HCT116 (cell line): Measurements from ENCODE around the gene MROH8. TPM values are rescaled to one million over a fixed set of nuclear protein-coding genes. Genes with fewer than 3 reads are reported as not detected.

ENCODE experiments used
- ATAC-seq: fragments of 200-7000 bp; cut with Tn5 transposase; 2 replicates; pipeline ENCODE4 v1.9.1; 2020; ENCODE audit warnings: mild to moderate bottlenecking, moderate library complexity
- BruUV-seq: library from RNA; stranded (reverse); fragments of 400-500 nt; replicated peaks from 2 replicates; lab custom pipeline; 2021; lab: Mats Ljungman, UMichigan
- CTCF ChIA-PET: fragments of 300-600 bp; sonication (Branson Sonifier 250); formaldehyde crosslinking; loops from one replicate; lab custom pipeline; 2021; ENCODE audit warnings: antibody characterized with exemption; lab: Charles Lee
- POLR2A ChIA-PET: fragments of 300-600, 350-600 bp; sonication (Branson Sonifier 250); formaldehyde crosslinking; loops from one replicate; lab custom pipeline; 2021; ENCODE audit warnings: antibody characterized with exemption; lab: Charles Lee
- RAD21 ChIA-PET, 2 experiments: fragments of 300-600 bp; sonication (Branson Sonifier 250); formaldehyde crosslinking; loops; one replicate each; lab custom pipeline; 2023; ENCODE audit warnings: low total read pairs in 2 of 2; ENCODE audit not compliant: uncharacterized antibody in 2 of 2, unreplicated experiment in 2 of 2, low non-redundant PET in 1 of 2; lab: Charles Lee
- DNase-seq: peaks from one replicate; pipeline ENCODE4 v3.0.0-alpha.2; 2010; ENCODE audit warnings: low read depth, low spot score
- H2AFZ ChIP-seq: fragments of 200-600 bp; shearing (Covaris generic), sonication (generic); 2 replicates; pipeline ENCODE4 v1.6.1; 2017; ENCODE audit warnings: low read depth, mixed run types, mixed read lengths, antibody characterized with exemption, low read length; ENCODE audit not compliant: poor library complexity, severe bottlenecking
- H3K27ac ChIP-seq: 2 replicates; pipeline ENCODE4 v1.5.1; 2012; ENCODE audit warnings: low read depth, low read length
- H3K27me3 ChIP-seq: fragments of 200-600 bp; sonication (generic); 2 replicates; pipeline ENCODE4 v1.6.1; 2016; ENCODE audit warnings: mixed run types, low read length, mixed read lengths; ENCODE audit not compliant: insufficient read depth
- H3K36me3 ChIP-seq, 2 experiments: fragments of 200-500 bp in 1 of 2; fragments of 200-600 bp in 1 of 2; sonication (Bioruptor generic) in 1 of 2; sonication (generic) in 1 of 2; 2 replicates each; pipeline versions ENCODE4 v1.5.1 to v1.6.1; 2014 to 2016; ENCODE audit warnings: low read length in 2 of 2, inconsistent platforms in 1 of 2, mixed read lengths in 1 of 2, mixed run types in 1 of 2; ENCODE audit not compliant: insufficient read depth in 2 of 2, control insufficient read depth in 1 of 2
- H3K4me1 ChIP-seq, 2 experiments: fragments of 200-600 bp in 1 of 2; sonication (generic) in 1 of 2; 2 replicates each; pipeline versions ENCODE4 v1.5.1 to v1.6.1; 2012 to 2017; ENCODE audit warnings: low read length in 2 of 2, inconsistent platforms in 1 of 2, mild to moderate bottlenecking in 1 of 2, mixed read lengths in 1 of 2, mixed run types in 1 of 2, moderate library complexity in 1 of 2; ENCODE audit not compliant: insufficient read depth in 2 of 2, control insufficient read depth in 1 of 2
- H3K4me2 ChIP-seq: fragments of 200-600 bp; sonication (generic); 2 replicates; pipeline ENCODE4 v1.6.1; 2017; ENCODE audit warnings: mixed run types, low read length, mixed read lengths
- H3K4me3 ChIP-seq, 2 experiments: fragments of 200-600 bp in 1 of 2; sonication (generic) in 1 of 2; replicated peaks in 1 of 2; 2 replicates each; pipeline ENCODE4 v1.5.1; 2011 to 2016; ENCODE audit warnings: low read length in 2 of 2, control low read depth in 1 of 2, low read depth in 1 of 2, mild to moderate bottlenecking in 1 of 2, mixed read lengths in 1 of 2, mixed run types in 1 of 2
- H3K79me2 ChIP-seq: fragments of 200-600 bp; sonication (generic); 2 replicates; pipeline ENCODE4 v1.6.1; 2017; ENCODE audit warnings: mild to moderate bottlenecking, mixed run types, low read length, moderate library complexity, mixed read lengths; ENCODE audit not compliant: insufficient read depth
- H3K9ac ChIP-seq: fragments of 200-600 bp; sonication (generic); 2 replicates; pipeline ENCODE4 v1.6.1; 2016; ENCODE audit warnings: low read length, mixed read lengths
- H3K9me2 ChIP-seq: fragments of 200-600 bp; sonication (generic), shearing (Covaris generic); 2 replicates; pipeline ENCODE4 v1.6.1; 2017; ENCODE audit warnings: mixed run types, mild to moderate bottlenecking, moderate library complexity; ENCODE audit not compliant: insufficient read depth
- H3K9me3 ChIP-seq, 2 experiments: fragments of 200-500 bp in 1 of 2; fragments of 200-600 bp in 1 of 2; sonication (Bioruptor generic) in 1 of 2; sonication (generic) in 1 of 2; 2 replicates each; pipeline ENCODE4 v1.6.1; 2014 to 2017; ENCODE audit warnings: low read length in 2 of 2, mixed read lengths in 2 of 2, inconsistent platforms in 1 of 2, low read depth in 1 of 2, mild to moderate bottlenecking in 1 of 2, mixed run types in 1 of 2, moderate library complexity in 1 of 2; ENCODE audit not compliant: control insufficient read depth in 1 of 2, insufficient read depth in 1 of 2
- H4K20me1 ChIP-seq: fragments of 200-600 bp; sonication (generic), shearing (Covaris generic); 2 replicates; pipeline ENCODE4 v1.6.1; 2017; ENCODE audit warnings: mixed run types, mild to moderate bottlenecking, moderate library complexity; ENCODE audit not compliant: insufficient read depth
- CEBPB ChIP-seq: IDR thresholded peaks from 2 replicates; pipeline ENCODE4 v1.6.1; 2012; ENCODE audit warnings: low read depth
- EGR1 ChIP-seq: IDR thresholded peaks from 2 replicates; pipeline ENCODE4 v1.6.1; 2012; ENCODE audit warnings: low read depth
- ELF1 ChIP-seq: IDR thresholded peaks from 2 replicates; pipeline ENCODE4 v1.6.1; 2012; ENCODE audit warnings: low read depth, borderline replicate concordance
- EZH2phosphoT487 ChIP-seq: fragments of 200-600 bp; IDR thresholded peaks from 2 replicates; pipeline ENCODE4 v1.6.1; 2018; ENCODE audit warnings: antibody characterized with exemption, borderline replicate concordance
- FOSL1 ChIP-seq: IDR thresholded peaks from 2 replicates; pipeline ENCODE4 v1.6.1; 2012; ENCODE audit warnings: low read depth
- JUND ChIP-seq: IDR thresholded peaks from 2 replicates; pipeline ENCODE4 v1.6.1; 2012
- MAX ChIP-seq: IDR thresholded peaks from 2 replicates; pipeline ENCODE4 v1.6.1; 2012
- POLR2A ChIP-seq: IDR thresholded peaks from 2 replicates; pipeline ENCODE4 v1.7.0; 2011; ENCODE audit warnings: borderline replicate concordance; ENCODE audit not compliant: insufficient read depth, insufficient read length; ENCODE audit errors: extremely low read depth
- SP1 ChIP-seq: IDR thresholded peaks from 2 replicates; pipeline ENCODE4 v1.6.1; 2012; ENCODE audit warnings: low read depth
- TCF7L2 ChIP-seq: IDR thresholded peaks from 2 replicates; pipeline ENCODE4 v1.7.0; 2011; ENCODE audit warnings: borderline replicate concordance, inconsistent platforms; ENCODE audit not compliant: insufficient read depth, insufficient read length; ENCODE audit errors: extremely low read depth
- ZNF274 ChIP-seq: fragments of 200-500 bp; sonication (Bioruptor generic); IDR thresholded peaks from 2 replicates; pipeline ENCODE4 v1.6.1; 2014; ENCODE audit warnings: mild to moderate bottlenecking, low read depth, low read length, inconsistent platforms
- intact Hi-C: fragments of 100-400 bp; cut with micrococcal nuclease; formaldehyde crosslinking; loops from 2 replicates; pipeline ENCODE4 v1.10.0; 2022
- total RNA-seq: library from RNA; stranded (reverse); gene quantifications from one replicate; pipeline ENCODE4 v1.2.1, GENCODE V29; 2021; ENCODE audit not compliant: unreplicated experiment

Gene MROH8
- total RNA-seq, 1 experiment from 2014 or later: 0.79 TPM

- Histone ChIP-seq H3K27ac (no peak overlapping the region), H3K9me2 (no peaks in the 10 kb centered on the region), H2AFZ (no peak overlapping the region), H3K36me3 (no peaks in the 10 kb centered on the region), H3K9me3 (no peaks in the 10 kb centered on the region), H3K4me3 (no peak overlapping the region), H3K79me2 (no peaks in the 10 kb centered on the region), H4K20me1 (no peaks in the 10 kb centered on the region), H3K27me3 (0 out of 2 replicates have a peak, but pooled peaks cover under 1% of the 10 kb centered on the region), H3K4me1 (no peaks in the 10 kb centered on the region), H3K9ac (no peak overlapping the region), H3K4me2 (no peak overlapping the region)
- ChIA-PET RAD21 (no interaction called here), POLR2A (no interaction called here), CTCF (interaction anchor here (0.7 kb wide), 1 partner anchor 36 kb away, joined by 3 read pairs; no protein-coding TSS in a partner anchor)
- no peak for TF ChIP-seq POLR2A
- DNase-seq: no peak
- intact Hi-C loops: no loop called here
- ATAC-seq: no peak
- BruUV-seq: no TSS peak
Observed at GRCh38 chr20:37155987-37156386, 23.4 kb downstream of the MROH8 start.

- no peak for DNase-seq
- no peak for ATAC-seq
- BruUV-seq: no TSS peak
Observed at GRCh38 chr20:37154684-37155298, 24.6 kb downstream of the MROH8 start.

GRCh38 chr20:37152284-37152683 is 27.1 kb downstream of the MROH8 start:
- intact Hi-C loops: no loop called here
- Histone ChIP-seq H3K79me2 (no peaks in the 10 kb centered on the region), H2AFZ (no peak overlapping the region), H3K4me1 (no peaks in the 10 kb centered on the region), H3K27me3 (no peaks in the 10 kb centered on the region), H4K20me1 (no peaks in the 10 kb centered on the region), H3K4me2 (no peak overlapping the region), H3K9me2 (no peaks in the 10 kb centered on the region), H3K4me3 (no peak overlapping the region), H3K9me3 (no peaks in the 10 kb centered on the region), H3K36me3 (no peaks in the 10 kb centered on the region), H3K27ac (no peak overlapping the region), H3K9ac (no peak overlapping the region)
- no TSS peak for BruUV-seq
- ChIA-PET POLR2A (no interaction called here), CTCF (no interaction called here), RAD21 (no interaction called here)
- no peak for TF ChIP-seq ELF1
- TF ChIP-seq MAX: no peak
- no peak for TF ChIP-seq CEBPB
- no peak for TF ChIP-seq FOSL1
- no peak for TF ChIP-seq TCF7L2
- no peak for TF ChIP-seq EZH2phosphoT487
- TF ChIP-seq JUND: no peak
- TF ChIP-seq SP1: no peak
- TF ChIP-seq POLR2A: no peak
- TF ChIP-seq ZNF274: no peak
- no peak for ATAC-seq
- no peak for DNase-seq

More at GRCh38 chr20:37154684-37155298, 24.6 kb downstream of the MROH8 start:
- Histone ChIP-seq H3K36me3 (no peaks in the 10 kb centered on the region), H4K20me1 (no peaks in the 10 kb centered on the region), H3K4me2 (no peak overlapping the region), H3K4me3 (no peak overlapping the region), H3K9me2 (no peaks in the 10 kb centered on the region), H3K27me3 (no peaks in the 10 kb centered on the region), H3K4me1 (no peaks in the 10 kb centered on the region), H3K9me3 (no peaks in the 10 kb centered on the region), H2AFZ (no peak overlapping the region), H3K27ac (no peak overlapping the region), H3K9ac (no peak overlapping the region), H3K79me2 (no peaks in the 10 kb centered on the region)
- POLR2A ChIA-PET: no interaction called here
- intact Hi-C loops: no loop called here
- RAD21 ChIA-PET: no interaction called here
- no peak for TF ChIP-seq EGR1
- no peak for TF ChIP-seq FOSL1
- CTCF ChIA-PET: no interaction called here
